ENCODE measurements around the gene SLC16A9. TPM values are rescaled to one million over a fixed set of nuclear protein-coding genes. Genes with fewer than 3 reads are reported as not detected.

The SLC16A9 gene
- total RNA-seq, 1 experiment from 2014 or later = 0.13 TPM

- DNase-seq (ENCODE audit: low read depth, low spot score) (no peak), ATAC-seq (no peak)
- no peaks in the 10 kb centered on the region for H3K9me3 ChIP-seq (ENCODE audit: control insufficient read depth, insufficient read depth, low read depth, low read length)
- no peak for TF ChIP-seq POLR2AphosphoS5 (IDR thresholded peaks at IDR 0.05; ENCODE audit: low read depth, low read length)
- no peak for TF ChIP-seq TCF7L2 (IDR thresholded peaks at IDR 0.05; ENCODE audit: low read depth, low read length)
- TF ChIP-seq, protein P1, sequence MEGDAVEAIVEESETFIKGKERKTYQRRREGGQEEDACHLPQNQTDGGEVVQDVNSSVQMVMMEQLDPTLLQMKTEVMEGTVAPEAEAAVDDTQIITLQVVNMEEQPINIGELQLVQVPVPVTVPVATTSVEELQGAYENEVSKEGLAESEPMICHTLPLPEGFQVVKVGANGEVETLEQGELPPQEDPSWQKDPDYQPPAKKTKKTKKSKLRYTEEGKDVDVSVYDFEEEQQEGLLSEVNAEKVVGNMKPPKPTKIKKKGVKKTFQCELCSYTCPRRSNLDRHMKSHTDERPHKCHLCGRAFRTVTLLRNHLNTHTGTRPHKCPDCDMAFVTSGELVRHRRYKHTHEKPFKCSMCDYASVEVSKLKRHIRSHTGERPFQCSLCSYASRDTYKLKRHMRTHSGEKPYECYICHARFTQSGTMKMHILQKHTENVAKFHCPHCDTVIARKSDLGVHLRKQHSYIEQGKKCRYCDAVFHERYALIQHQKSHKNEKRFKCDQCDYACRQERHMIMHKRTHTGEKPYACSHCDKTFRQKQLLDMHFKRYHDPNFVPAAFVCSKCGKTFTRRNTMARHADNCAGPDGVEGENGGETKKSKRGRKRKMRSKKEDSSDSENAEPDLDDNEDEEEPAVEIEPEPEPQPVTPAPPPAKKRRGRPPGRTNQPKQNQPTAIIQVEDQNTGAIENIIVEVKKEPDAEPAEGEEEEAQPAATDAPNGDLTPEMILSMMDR (IDR thresholded peaks at IDR 0.05) = no peak
- TF ChIP-seq REST (IDR thresholded peaks at IDR 0.05; ENCODE audit: insufficient read depth in 1 of 2, low read depth in 2 of 2, low read length in 1 of 2) = no peak
- no peak for TF ChIP-seq SIN3A (IDR thresholded peaks at IDR 0.05; ENCODE audit: borderline replicate concordance, insufficient read depth, low read depth, low read length)
- CTCF ChIA-PET = no interaction called here
- H3K4me1 ChIP-seq (ENCODE audit: control insufficient read depth, insufficient read depth, low read length) = no peaks in the 10 kb centered on the region
- in situ Hi-C loops (cut with HindIII; ENCODE audit: low pct_unique_long_range_greater_than_20kb, low sequenced_read_pairs) (no loop called here), intact Hi-C loops (cut with micrococcal nuclease; ENCODE audit: unreplicated experiment) (loop anchor here (2.0 kb wide), 1 partner anchor 671 kb away; no protein-coding TSS in a partner anchor)
- no TSS peak for BruUV-seq (replicated peaks)
- H3K4me3 ChIP-seq (ENCODE audit: low read depth in 2 of 2, low read length in 2 of 2) = no peak overlapping the region
- no peaks in the 10 kb centered on the region for H3K27me3 ChIP-seq (ENCODE audit: control insufficient read depth, insufficient read depth, low read length)
- H3K27ac ChIP-seq (ENCODE audit: low read length) = no peak overlapping the region
- no peaks in the 10 kb centered on the region for H3K36me3 ChIP-seq (ENCODE audit: control insufficient read depth, insufficient read depth, low read length)
- POLR2A ChIA-PET = no interaction called here
Observed at GRCh38 chr10:59623133-59624121, 86.2 kb downstream of the SLC16A9 start.

DNA sequence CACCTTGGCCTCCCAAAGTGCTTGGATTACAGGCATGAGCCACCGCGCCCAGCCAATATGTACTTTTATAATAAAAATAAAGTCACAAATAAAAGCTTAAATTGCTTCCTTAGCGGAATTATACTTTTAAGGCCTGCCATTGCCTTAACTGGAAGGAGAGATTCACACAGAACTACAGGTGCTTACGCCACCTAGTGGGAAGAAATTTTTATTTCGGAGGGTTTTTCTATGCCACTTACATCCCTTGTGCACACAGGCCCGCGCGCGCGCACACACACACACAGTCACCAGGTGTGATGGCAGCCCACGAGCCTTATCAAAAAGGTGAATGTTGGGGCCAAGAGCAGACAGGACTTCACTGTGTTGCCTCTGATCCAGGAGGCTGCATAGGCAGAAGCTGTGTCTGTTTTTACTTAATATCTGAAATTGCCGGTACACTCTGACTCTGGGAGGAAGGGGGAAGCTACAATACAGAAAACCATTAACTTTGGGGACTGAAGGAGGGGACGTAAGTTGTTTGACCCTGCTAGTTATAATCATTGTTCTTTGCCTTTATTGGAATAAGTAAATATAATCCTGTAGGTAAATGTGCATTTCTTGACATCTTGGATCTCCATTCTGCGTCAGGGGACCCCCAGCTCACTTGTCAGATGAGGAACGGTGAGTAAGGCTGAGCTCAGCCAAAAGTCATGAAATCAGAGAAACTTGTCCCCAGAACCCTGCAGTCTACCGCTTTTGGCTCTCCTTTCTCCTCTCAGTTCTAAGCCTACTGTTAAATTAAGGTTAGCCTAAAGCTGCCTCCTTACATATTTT is 87.1 kb downstream of the SLC16A9 start:
- POLR2A ChIA-PET = interaction anchor here (0.6 kb wide), 1 partner anchor 211 kb away, joined by 6 read pairs; no protein-coding TSS in a partner anchor
- Histone ChIP-seq H3K4me3 (ENCODE audit: low read depth in 2 of 2, low read length in 2 of 2) (no peak overlapping the region), H3K9me3 (ENCODE audit: control insufficient read depth, insufficient read depth, low read depth, low read length) (no peaks in the 10 kb centered on the region), H3K27ac (ENCODE audit: low read length) (no peak overlapping the region), H3K27me3 (ENCODE audit: control insufficient read depth, insufficient read depth, low read length) (no peaks in the 10 kb centered on the region), H3K4me1 (ENCODE audit: control insufficient read depth, insufficient read depth, low read length) (no peaks in the 10 kb centered on the region), H3K36me3 (ENCODE audit: control insufficient read depth, insufficient read depth, low read length) (no peaks in the 10 kb centered on the region)
- in situ Hi-C loops (cut with HindIII; ENCODE audit: low pct_unique_long_range_greater_than_20kb, low sequenced_read_pairs) (no loop called here), intact Hi-C loops (cut with micrococcal nuclease; ENCODE audit: unreplicated experiment) (loop anchor here (1.0 to 2.0 kb wide), 2 partner anchors 382 to 670 kb away; no protein-coding TSS in a partner anchor)
- no TSS peak for BruUV-seq (replicated peaks)
- TF ChIP-seq POLR2AphosphoS5 (IDR thresholded peaks at IDR 0.05; ENCODE audit: low read depth, low read length) (no peak), TCF7L2 (IDR thresholded peaks at IDR 0.05; ENCODE audit: low read depth, low read length) (no peak), SIN3A (IDR thresholded peaks at IDR 0.05; ENCODE audit: borderline replicate concordance, insufficient read depth, low read depth, low read length) (no peak), REST (IDR thresholded peaks at IDR 0.05; ENCODE audit: insufficient read depth in 1 of 2, low read depth in 2 of 2, low read length in 1 of 2) (no peak)
- TF ChIP-seq, protein P1 (IDR thresholded peaks at IDR 0.05) = peak; percentile 79
- ATAC-seq = peak; percentile 79
- DNase-seq (ENCODE audit: low read depth, low spot score) = peak; percentile 32
- CTCF ChIA-PET = no interaction called here

Measured in Panc1 (cell line).